C4-2B (cell line): Measurements from ENCODE around the gene RBMS1.

Experiments
- CTCF ChIP-seq: fragments of 450-650 bp; conservative IDR thresholded peaks from 2 replicates; pipeline ENCODE4 v1.5.1; 2017; ENCODE audit warnings: mild to moderate bottlenecking
- ZFX ChIP-seq: fragments of 450-650 bp; IDR thresholded peaks from 2 replicates; pipeline ENCODE4 v1.6.1; 2017

GRCh38 chr2:160490733-160491685, 2.6 kb downstream of the RBMS1 start:
- TF ChIP-seq CTCF (no peak), ZFX (no peak)
